Measurements from ENCODE around the gene JOSD2. TPM values are rescaled to one million over a fixed set of nuclear protein-coding genes. Genes with fewer than 3 reads are reported as not detected.

The JOSD2 gene
- total and polyA plus RNA-seq, 2 of the 4 experiments (the other 2 are of a cell fraction): 12.2 to 54.1 TPM

GRCh38 chr19:50461066-50461875, 49.7 kb downstream of the JOSD2 start:
- intact Hi-C loops (cut with micrococcal nuclease) (loop anchor here (1.0 kb wide), 2 partner anchors 93 to 104 kb away; no protein-coding TSS in a partner anchor), dilution Hi-C loops (cut with HindIII; ENCODE audit: low sequenced_read_pairs, unreplicated experiment) (no loop called here)
- H2AFZ ChIP-seq (replicated peaks; ENCODE audit: low read length, poor library complexity): peak overlapping the region; percentile 77

More at GRCh38 chr19:50461066-50461875, 49.7 kb downstream of the JOSD2 start:
- H3K4me2 ChIP-seq (ENCODE audit: low read depth, low read length): no peak overlapping the region
- no peak overlapping the region for H3K4me3 ChIP-seq (ENCODE audit: insufficient read depth, low read depth, low read length)
- H3K27ac ChIP-seq (ENCODE audit: insufficient read depth, low read length): no peak overlapping the region
- H2AK5ac ChIP-seq (ENCODE audit: low read depth, low read length): no peak overlapping the region
- BruUV-seq (replicated peaks): no TSS peak
- no peaks in the 10 kb centered on the region for H3K36me3 ChIP-seq (ENCODE audit: control insufficient read depth, insufficient read depth, low read length)
- H3K9me3 ChIP-seq (ENCODE audit: control insufficient read depth, insufficient read depth, low read length): no peaks in the 10 kb centered on the region
- H3K79me1 ChIP-seq (ENCODE audit: low read depth in 1 of 2, low read length in 2 of 2): no peaks in the 10 kb centered on the region
- TF ChIP-seq RAD21 (IDR thresholded peaks at IDR 0.05; ENCODE audit: low read length) (peak; percentile 80), NFE2L2 (IDR thresholded peaks at IDR 0.05; ENCODE audit: low read depth, low read length) (no peak), CEBPB (IDR thresholded peaks at IDR 0.05; ENCODE audit: low read depth, low read length) (no peak), CTCF (conservative IDR thresholded peaks at IDR 0.05; ENCODE audit: low read depth, low read length) (peak; percentile 84), SMC3 (IDR thresholded peaks at IDR 0.05; ENCODE audit: low read depth, low read length) (peak; percentile 75)
- no peak overlapping the region for H3K18ac ChIP-seq (ENCODE audit: low read depth, low read length)
- peaks cover 14% of the 10 kb centered on the region; the same call in 1 of the 2 replicates for H3K27me3 ChIP-seq (ENCODE audit: control insufficient read depth, insufficient read depth, low read length)
- 41% methylated on average over 6 of the region's 28 CpGs; no CpG with 5 or more reads in 1 of the 2 experiments for whole genome bisulfite sequencing, 2 experiments (ENCODE audit: extremely low coverage in 2 of 2, insufficient read length in 1 of 2)
- H3K4me1 ChIP-seq (ENCODE audit: control insufficient read depth, insufficient read depth, low read length): no peaks in the 10 kb centered on the region
- no peak overlapping the region for H2AK9ac ChIP-seq (replicated peaks; ENCODE audit: low read depth, low read length, poor library complexity)
- H3K4ac ChIP-seq (ENCODE audit: low read depth, low read length): no peak overlapping the region
- no peak overlapping the region for H2BK120ac ChIP-seq (ENCODE audit: low read depth, low read length)
- H4K5ac ChIP-seq (ENCODE audit: low read depth, low read length): no peak overlapping the region
- no peak overlapping the region for H3K56ac ChIP-seq (ENCODE audit: extremely low read depth, insufficient read depth, low read length)
- no peak overlapping the region for H2BK5ac ChIP-seq (ENCODE audit: low read depth, low read length, poor library complexity, severe bottlenecking)
- in situ Hi-C loops (cut with MboI; ENCODE audit: low sequenced_read_pairs): loop anchor here (5.0 kb wide), 1 partner anchor 94 kb away; the partner anchor contains the start of gene NAPSA
- H3K9ac ChIP-seq (ENCODE audit: low read depth, low read length): no peak overlapping the region
- no peak overlapping the region for H3K14ac ChIP-seq (replicated peaks; ENCODE audit: low read depth, low read length)
- no peaks in the 10 kb centered on the region for H3K9me1 ChIP-seq (ENCODE audit: insufficient read depth, low read length)
- DNase-seq (peak; percentile 64), ATAC-seq (ENCODE audit: low read depth) (peak; percentile 91)
- H4K91ac ChIP-seq (ENCODE audit: insufficient read depth, low read depth, low read length): no peak overlapping the region
- no peak overlapping the region for H2BK15ac ChIP-seq (ENCODE audit: low read depth, low read length)
- CTCF ChIA-PET: interaction anchor here (0.6 to 2.3 kb wide), 6 partner anchors 12 to 314 kb away, joined by 3 to 8 read pairs (median 5); partner anchors contain the start of gene POLD1
- no peak overlapping the region for H2BK20ac ChIP-seq (ENCODE audit: low read depth, low read length)
- POLR2A ChIA-PET (ENCODE audit: unreplicated experiment): no interaction called here
- H4K20me1 ChIP-seq (ENCODE audit: insufficient read depth, low read length): no peaks in the 10 kb centered on the region
- H3K23ac ChIP-seq (ENCODE audit: low read depth, low read length): no peak overlapping the region
- H4K8ac ChIP-seq (ENCODE audit: low read depth in 2 of 2, low read length in 2 of 2): no peak overlapping the region

Data from IMR-90 (cell line).